HG02763 (cell line): ENCODE data around the gene ITSN1.

ENCODE experiments used
- ATAC-seq: cut with Tn5 transposase; IDR thresholded peaks from one replicate; pipeline ENCODE4 v1.9.1; 2021; ENCODE audit warnings: mild to moderate bottlenecking, moderate library complexity; ENCODE audit not compliant: unreplicated experiment

ITSN1 gene

DNA sequence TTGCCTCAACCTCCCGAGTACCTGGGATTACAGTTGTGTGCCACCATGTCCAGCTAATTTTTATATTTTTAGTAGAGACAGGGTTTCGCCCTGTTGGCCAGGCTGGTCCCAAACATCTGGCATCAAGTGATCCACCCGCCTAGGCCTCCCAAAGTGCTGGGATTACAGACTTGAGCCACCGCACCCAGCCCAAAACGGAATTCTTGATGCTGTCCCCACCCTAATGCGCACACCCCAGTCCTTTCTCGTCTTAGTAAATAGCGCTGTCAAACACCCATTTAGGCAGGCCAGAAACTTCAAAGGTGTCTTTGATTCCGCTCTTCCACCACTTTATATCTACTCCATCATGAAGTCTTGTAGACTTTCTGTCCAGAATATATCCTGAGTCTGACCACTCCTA, 35.1 kb downstream of the ITSN1 start:
- no peak for ATAC-seq

DNA sequence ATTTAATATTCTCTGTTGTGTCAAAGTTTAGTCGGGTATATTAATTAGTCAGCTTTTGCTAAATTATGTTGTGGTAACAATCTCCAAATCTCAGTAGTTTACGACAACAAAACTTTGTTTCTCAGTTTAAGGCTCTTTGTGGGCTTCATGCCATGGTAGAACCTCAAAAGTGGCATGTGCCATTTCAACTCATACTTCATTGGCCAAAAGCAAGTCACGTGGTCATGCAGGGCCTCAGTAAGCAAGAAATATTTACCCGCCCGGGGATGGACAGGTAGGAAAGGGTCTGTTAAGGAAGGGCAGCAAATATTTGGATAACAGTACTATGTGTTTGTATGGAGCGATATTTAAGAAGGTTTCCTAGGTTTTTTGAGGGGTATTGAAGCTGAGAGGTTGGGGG, 38.6 kb downstream of the ITSN1 start:
- ATAC-seq = no peak

DNA sequence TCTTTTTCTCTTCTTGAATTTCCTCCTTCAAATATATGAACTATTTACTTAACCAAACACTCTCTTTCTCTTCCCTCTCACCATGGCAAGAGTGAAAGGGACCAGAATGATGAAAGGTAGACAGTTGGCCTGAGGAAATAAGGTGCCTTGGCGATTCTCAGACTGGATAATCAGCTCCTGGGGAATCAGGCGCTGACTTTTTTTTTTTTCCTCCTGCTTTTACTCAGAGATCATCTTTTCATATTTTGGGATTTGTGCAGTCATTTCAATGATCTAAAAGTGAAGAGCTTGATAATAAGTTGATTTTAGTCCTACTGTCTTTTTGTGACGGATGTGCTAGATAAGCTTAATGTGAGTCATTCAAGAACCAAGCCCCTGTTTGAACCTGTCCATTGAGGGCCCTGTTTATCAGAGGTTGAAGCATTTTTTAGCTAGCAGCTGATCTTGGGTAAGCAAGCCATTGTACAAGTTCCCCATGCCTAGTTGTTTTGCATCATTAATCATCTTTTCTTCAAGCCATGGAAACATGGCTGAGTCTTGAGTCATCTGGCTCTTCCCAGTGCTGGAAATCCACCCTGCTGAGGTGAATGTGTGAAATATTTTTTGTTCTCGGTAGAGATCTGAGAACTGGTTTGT, 40.8 kb downstream of the ITSN1 start:
- no peak for ATAC-seq

DNA sequence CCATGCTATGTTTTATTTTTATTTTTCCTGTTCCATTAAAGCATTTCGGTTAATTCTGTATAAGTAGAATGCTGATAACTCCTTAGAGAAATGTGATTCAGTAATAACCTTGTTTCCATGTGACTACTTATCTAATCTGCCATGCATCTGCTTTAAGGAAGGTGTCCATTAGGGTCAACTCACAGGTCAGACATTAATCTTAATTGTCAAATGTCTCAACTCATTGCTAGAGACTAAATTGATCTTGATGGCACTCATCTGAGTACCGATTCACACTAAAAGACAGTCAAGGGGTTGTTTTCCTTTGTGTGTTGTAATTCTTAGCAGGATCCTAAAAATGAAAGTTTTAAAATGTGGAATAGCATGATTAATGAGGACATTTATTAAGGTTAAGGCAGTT, 41.8 kb downstream of the ITSN1 start:
- no peak for ATAC-seq

DNA sequence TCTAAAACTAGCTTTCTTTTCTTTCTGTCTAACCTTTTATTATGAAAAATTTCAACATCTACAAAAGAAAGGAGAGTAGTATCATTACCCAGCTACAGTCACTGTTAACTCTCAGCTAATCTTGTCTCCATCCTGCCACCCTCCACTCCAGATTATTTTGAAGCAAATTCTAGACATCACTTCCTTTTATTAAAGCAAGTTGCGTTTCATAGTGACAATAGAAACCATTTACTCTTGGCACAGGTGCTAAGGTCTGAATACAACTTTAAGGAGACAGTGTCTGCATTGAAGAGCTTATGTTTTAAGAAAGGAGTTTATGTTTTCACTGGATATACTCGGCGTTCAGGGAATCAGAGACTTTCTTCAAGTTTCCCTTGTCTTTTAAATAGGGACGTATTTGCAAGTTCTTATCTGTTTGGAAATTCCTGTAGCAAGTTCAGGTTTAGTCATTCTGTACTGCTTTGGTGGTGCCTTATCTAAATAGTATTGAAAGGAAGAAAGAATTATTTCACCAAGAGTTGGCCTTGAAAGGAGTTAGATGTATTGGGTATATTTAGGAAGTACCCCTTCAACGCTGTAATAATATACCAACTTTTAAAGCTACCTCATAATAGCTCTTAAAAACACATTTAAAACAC, 42.7 kb downstream of the ITSN1 start:
- ATAC-seq = no peak

DNA sequence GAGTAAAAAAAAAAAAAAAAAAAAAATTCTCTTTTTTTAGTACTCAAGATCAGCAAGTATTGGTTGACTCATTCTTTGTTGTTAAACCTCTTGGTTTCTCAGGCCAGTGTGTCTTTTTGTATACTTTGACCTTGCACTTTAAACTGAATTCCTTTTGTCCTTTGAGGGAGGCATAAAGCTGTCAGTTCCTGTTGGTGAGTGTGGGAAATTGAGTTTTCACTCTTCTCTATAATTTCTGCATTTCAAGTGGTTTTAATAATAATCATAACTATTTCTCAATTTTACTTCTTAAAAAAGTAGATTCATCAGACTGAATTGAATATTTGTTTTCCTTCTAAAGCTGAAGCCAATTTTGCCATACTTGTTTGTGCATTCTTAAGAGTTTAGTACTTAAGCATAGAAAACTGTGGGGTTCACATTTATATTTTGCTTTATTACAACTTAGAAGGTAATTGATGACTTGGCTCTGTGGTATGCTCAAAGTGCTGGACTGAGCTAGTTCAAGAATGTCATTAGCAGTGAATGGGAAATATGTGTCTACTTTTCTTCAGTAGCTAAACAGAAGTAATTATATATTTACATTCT, 43.4 kb downstream of the ITSN1 start:
- no peak for ATAC-seq

DNA sequence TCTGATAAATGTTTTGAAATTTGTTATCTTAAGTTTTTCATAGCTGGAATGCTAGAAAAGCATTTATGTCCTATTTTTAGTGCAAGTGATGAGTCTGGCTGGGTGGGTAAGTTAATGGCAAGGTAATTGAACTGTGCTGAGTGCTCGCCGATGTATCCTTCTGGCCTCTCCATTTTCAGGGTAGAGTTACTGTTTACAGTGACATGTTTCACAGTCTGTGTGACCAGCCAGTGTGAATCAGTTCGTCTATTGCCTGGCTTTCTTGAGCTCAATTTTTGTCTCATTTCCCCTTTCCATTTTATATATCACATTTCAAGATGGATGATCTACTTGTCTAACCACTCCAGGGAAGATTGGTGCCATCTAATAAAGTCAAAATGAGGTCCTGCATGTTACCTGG, 44.1 kb downstream of the ITSN1 start:
- no peak for ATAC-seq

DNA sequence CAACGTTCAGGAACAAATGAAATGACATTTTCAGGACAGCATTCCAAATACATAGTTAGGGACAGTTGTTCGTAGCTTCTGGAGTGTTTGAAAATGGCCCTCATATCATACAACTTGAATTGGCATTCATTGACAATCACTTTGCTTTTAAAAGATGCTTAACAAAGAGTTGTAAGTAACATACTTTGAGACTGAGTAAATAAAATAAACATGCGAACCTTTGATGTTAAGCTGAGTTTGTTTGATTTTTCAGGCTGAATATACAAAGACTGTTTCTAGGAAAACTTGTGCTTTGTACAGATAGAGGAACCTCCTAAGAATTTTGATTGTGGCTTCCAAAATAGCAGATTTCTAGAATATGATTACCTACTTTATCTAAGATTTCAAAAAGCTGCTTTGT, 45.3 kb downstream of the ITSN1 start:
- no peak for ATAC-seq

DNA sequence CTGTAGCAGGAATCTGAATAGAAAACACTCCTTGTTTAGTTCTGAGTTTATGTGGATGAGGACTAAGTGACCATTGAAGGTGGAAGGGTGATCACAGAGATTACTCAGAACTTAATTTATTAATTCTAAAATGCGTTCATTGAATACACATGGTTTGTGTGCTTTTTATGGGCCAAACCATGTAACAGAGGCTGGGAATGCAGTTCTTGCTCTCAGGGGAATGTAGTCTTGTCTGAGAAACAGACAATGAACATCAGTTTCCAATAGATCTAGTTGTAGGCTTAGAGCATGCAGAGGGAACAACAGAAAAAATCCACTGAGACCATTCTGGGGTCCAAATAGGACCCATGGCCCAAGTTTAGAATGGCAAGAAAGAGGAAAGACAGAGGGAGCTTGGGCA, 46.1 kb downstream of the ITSN1 start:
- no peak for ATAC-seq

DNA sequence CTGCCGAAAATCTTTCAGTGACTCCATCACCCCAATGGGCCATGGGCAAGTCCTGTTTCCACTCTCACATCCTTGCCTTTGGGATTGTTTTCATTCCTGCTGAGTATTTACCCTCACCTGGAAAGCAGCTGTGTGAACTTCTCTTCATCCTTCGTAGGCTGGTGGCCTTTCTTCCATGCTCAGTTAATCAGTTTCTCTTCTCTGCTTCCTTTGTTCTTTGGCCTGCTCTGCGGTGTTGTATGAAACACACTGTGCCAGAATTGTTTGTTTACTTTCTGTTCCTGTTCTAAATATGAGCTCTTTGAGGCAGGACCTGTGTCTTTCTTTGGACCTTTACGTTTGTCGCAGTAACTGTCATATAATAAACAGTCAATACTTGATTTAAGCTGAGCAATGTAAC, 48.6 kb downstream of the ITSN1 start:
- ATAC-seq = no peak

DNA sequence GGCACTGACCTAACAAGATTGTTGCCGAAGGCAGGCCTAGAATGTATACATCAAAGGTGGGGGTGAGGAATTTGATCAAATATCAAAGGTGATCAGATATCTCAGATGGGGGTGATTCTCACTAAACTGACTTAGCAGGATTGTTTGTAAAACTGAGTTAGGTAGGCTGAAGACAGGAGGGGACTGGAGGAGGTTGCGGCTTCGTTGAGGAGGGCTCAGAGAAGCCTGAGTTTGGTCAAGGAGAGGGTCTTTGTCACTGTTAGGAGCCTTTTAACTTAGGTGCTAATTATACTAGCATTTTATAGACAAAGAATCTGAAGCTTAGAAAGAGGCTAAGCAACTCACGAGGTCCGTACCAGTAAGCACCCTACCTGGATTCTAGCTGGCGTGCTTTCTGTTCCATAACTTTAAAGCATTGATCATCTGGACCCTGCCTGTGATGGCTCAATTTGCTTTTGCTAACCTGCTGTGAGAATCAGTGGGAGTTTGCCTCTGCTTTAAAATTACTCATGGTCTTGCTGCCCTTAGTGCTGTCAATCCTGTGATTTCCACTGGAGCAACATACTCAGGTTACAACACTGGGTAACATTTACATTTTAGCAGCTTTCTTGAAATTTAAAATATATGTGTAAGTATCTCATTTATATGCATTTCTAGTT, 49.8 kb downstream of the ITSN1 start:
- ATAC-seq = no peak

DNA sequence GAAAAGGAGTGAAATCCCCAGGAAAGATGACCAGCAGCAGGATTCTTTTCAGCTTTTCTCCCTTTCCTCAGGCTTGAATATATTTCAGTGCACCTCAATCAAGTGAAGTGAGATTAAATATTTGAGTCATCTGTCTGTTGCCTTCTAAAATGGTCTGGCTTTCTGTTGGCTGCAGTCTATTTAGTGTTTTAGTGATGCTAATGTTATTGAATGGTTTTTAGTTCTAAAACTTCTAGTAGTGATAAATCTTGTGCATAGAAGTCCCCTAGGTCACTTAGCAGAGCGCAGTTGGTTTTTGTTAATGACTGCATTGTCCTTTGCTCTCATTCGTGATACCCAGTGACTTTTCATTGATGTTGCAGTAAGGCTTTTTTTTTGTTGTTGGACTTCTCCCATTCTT, 53.5 kb downstream of the ITSN1 start:
- no peak for ATAC-seq

DNA sequence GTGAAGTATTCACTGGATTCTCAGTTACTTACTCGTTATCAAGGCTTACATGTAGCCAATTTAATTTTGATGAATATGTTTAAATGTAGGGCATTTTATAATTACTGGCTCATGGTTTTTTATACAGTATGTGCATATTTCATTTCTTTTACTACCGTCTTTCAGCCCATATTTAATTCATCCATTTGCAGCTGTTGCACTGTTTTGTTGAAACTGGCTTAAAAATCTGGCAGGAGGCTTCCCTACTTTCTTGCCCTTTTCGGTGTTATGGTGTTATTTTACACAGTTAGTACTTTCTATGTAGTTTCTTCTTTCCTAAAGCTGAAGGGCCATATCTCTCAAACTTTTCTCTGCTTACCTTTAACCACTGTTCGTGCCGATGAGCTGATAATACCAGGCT, 54.2 kb downstream of the ITSN1 start:
- no peak for ATAC-seq

DNA sequence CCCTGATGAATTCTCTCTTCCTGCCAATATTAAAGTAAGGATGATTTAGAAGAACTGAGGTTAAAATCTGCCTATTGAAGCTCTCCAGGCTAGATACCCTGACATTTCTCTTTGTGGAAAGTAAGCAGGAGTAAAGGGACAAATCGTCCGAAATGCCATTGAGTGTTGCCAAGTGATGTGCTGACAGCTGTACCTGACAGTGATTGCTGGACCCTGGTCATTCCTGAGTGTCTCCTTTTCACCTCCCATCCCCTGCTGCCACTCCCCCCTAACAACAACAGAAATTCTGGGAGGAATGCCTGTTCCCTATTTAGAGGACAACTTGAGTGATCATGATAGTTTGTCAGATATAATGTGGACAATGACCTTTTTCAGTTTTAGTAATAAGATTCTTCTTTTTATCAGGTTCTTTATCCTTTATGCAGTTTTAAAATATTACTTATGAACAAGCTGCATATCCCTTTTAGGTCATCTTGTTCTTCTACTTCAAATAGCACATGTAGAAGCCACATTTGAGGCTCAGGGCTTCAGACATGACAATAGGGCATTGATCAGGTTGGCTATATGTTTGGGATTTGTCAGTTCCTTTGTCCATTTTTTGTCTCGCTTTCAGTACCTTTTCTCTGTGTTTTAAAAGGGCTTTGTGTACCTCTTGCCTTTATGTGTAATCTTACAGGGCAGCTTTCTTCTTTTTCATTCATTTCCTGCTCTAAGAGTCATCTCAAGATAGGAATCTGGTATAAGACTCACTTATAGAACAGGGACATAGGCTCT, 56.0 kb downstream of the ITSN1 start:
- no peak for ATAC-seq

DNA sequence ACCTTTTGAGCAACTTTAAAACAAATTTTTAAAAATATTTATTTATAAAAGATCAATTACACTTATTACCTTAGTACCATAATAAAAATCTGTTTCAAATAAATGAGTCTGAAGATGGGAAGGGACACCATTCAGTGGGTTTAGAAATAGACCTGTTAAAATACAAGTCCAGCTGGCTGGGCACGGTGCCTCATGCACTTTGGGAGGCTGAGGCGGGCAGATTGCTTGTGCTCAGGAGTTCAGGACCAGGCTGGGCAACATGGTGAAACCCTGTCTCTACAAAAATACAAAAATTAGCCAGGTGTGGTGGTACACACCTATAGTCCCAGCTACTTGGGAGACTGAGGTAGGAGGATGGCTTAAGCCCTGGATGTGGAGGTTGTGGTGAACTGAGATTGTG, 57.0 kb downstream of the ITSN1 start:
- no peak for ATAC-seq

DNA sequence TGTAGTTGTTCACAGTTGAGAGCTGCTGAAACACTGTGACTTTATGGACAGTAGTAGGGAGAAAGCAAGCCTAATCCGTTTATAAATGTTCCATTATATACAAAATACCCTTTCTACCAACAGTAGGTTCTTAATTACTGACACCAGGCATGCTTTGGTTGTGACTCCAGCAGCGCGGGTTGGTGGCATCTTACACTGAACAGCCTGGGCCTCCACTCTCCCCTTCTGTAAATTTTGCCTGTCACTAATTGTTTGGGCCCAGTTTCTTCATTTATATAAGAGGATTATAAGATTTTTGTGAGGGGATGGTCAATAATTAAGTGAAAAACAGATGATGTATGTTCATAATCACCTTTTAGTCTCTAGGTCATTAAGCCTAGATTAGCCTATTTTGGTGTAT, 58.2 kb downstream of the ITSN1 start:
- no peak for ATAC-seq

DNA sequence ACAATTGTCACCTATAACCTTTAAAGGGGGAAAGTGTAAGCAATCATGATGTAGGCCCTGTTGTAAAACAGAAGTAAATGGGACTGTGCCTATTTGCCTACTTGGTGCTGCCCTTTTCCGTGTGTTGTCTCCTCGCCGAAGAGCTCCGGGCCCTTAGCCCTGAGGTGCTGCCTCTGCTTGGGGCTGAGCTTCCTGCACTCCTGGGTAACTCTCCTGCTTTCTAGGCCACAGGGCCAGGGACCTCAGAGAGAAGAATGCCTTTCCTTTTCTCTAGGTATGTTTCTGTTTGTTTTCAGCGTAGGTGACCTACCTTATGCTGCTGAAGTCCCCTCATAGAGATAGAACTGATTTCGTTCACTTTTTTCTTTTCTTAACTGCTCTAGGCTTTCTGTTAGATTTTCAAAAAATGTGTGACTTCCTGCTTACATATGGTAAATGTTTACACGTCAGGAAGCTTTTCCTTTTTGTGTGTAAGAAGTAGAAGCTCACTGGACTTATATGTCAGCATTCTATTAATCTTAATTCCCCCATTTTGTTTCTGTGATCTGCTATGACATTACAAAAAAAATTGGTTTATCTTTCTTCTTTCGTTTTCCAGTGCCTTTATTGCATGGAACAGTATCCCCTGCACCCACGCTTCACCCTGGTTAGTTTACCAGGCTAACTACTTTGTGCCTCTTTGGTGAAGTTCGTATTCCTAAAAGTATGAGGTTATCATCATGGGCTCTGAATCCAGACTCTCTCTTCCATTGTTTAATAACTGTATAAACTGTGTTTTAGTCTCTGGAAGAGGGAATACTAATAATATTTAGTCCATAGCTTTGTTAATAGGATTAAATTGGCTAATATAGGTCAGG, 61.7 kb downstream of the ITSN1 start:
- no peak for ATAC-seq

DNA sequence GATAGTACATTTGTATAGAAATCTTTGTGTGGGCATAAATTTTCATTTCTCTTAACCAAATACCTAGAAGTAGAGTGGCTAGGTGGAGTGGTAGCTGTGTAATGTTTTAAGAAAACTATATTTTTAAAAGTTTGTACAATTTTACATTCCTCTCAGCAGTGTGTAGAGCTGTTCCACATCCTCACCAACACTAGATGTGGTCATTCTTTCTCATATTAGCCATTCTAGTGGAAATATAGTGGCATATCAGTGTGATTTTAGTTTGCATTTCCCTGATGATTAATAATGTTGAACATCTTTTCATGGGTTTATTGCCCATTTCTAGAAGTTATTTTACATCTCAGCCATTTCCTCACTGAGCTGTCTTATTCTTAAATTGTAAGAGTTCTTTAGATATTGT, 65.5 kb downstream of the ITSN1 start:
- ATAC-seq = no peak

DNA sequence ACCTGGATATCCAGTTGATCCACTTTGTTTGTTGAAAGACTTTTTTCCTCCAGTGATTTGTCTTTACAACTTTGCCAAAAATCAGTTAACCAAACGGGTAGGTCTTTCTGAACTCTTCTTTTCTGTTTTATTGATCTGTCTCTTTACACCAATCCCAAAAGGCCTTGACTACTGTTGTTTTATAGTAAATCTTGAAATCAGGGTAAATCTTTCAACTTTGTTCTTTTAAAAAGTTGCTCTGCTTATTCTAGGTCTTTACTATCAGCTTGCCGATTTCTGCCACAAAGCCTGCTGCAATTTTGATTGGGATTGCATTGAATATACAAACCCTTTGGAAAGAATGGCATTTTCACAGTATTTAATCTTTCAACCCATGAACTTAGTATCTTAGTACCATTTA, 66.6 kb downstream of the ITSN1 start:
- ATAC-seq = no peak

DNA sequence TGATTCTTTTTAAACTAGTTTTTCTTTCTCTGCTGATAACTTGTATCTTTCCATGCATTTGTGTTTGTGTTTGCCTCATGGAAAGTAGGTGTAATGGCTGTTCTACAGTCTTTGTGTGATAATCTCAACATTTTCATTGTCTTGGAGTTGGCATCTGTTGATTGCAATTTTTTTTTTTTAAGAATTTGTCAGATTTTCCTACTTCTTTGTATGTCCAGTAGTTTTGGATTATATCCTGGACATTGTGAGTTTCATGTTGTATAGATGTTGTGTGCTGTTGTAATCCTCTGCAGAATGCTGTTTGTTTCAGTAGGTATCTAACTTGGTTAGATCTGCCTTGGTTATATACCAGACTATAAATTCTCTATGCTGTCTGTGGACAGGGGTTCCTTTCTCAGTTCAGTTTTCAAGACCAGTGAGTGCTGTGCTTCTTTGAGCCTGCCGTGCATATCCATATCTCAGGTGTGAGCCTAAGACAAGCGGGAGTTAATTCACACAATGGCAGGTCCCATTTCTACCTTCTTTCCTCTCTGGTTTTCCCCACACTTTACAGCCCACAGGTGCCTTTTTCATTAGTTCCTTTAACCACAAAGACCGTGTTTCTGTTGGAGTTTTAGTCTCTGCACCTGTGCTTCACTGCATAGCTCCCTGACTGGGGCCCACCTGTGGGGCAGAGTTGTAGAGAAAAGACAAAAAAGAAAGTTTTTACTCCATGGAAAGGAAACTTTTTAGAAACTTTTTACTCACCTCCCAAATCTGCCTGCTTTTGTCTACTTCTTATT, 69.9 kb downstream of the ITSN1 start:
- no peak for ATAC-seq
